Keratinocyte (primary cell): ENCODE results near the gene SUGCT.

ENCODE experiments used
- EZH2 ChIP-seq: IDR thresholded peaks from one replicate; pipeline ENCODE4 v1.6.1; 2012; ENCODE audit warnings: inconsistent platforms, mild to moderate bottlenecking, low read length, moderate library complexity
- TF ChIP-seq, protein P1 (sequence below), 3 experiments: IDR thresholded peaks in 1 of 3; conservative IDR thresholded peaks in 1 of 3; optimal IDR thresholded peaks in 1 of 3; 2 replicates in 2 of 3; 3 replicates in 1 of 3; pipeline versions ENCODE3 to v1.5.1; 2011; ENCODE audit warnings: low read length in 3 of 3, mild to moderate bottlenecking in 3 of 3, moderate library complexity in 2 of 3, control low read depth in 1 of 3, inconsistent platforms in 1 of 3; ENCODE audit not compliant: insufficient read depth in 2 of 3; ENCODE audit errors: extremely low read depth in 1 of 3

DNA sequence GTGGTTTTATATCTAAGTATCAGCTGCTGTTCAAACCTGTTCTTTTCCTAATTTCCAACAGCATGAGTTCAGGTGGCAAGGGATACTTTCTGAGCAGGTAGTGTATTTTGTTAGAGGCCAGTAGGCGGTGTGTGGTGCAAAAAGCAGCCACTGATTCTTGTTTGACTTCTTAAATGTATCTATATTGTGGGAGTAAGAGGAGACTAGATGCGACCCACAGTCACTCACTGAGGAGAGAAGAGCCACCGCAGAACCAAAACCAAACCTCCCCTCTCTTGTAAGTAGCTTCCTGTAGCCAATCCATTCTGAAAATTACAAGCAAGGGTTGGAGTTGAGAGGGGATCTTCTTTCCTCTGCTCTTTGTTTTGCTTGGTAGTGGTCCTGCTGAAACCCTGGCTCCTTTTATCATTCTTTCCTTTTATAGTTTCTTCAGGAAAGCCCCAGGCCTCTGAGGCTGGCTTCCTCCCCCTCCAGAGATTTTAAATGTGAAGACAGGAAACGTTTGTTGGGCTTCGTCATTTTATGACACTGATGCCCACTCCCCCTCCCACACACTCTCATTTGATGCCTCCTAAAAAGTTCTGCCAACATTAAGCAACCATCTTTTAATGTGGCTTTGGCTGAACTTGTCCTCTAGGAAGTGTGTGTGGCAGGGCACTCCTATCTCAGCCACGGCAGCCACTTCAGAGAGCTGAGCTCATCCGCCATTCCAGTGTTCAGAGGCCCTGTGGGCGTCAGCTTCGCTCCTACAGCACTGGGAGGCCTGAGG lies 566.0 kb downstream of the SUGCT start:
- TF ChIP-seq, protein P1, sequence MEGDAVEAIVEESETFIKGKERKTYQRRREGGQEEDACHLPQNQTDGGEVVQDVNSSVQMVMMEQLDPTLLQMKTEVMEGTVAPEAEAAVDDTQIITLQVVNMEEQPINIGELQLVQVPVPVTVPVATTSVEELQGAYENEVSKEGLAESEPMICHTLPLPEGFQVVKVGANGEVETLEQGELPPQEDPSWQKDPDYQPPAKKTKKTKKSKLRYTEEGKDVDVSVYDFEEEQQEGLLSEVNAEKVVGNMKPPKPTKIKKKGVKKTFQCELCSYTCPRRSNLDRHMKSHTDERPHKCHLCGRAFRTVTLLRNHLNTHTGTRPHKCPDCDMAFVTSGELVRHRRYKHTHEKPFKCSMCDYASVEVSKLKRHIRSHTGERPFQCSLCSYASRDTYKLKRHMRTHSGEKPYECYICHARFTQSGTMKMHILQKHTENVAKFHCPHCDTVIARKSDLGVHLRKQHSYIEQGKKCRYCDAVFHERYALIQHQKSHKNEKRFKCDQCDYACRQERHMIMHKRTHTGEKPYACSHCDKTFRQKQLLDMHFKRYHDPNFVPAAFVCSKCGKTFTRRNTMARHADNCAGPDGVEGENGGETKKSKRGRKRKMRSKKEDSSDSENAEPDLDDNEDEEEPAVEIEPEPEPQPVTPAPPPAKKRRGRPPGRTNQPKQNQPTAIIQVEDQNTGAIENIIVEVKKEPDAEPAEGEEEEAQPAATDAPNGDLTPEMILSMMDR (optimal IDR thresholded peaks at IDR 0.05 in 1 of 3, IDR thresholded peaks at IDR 0.05 in 1 of 3, conservative IDR thresholded peaks at IDR 0.05 in 1 of 3; ENCODE audit: extremely low read depth in 1 of 3, insufficient read depth in 2 of 3, low read length in 3 of 3) = peak in 1 of 3 experiments; percentile 15
- TF ChIP-seq EZH2 = no peak
